HepG2 (cell line): ENCODE measurements around the gene ELOA2.

Experiments
- PHF21A ChIP-seq: sonication (generic); formaldehyde crosslinking; IDR thresholded peaks from 2 replicates; pipeline ENCODE4 v1.5.0; 2020; ENCODE audit warnings: mild to moderate bottlenecking, missing genetic modification reagents
- PRPF4 ChIP-seq: fragments of 200-400 bp; formaldehyde crosslinking; IDR thresholded peaks from 2 replicates; pipeline ENCODE4 v1.6.1; 2016; ENCODE audit warnings: low read length, low read depth; ENCODE audit not compliant: poor library complexity, severe bottlenecking
- RCOR2 ChIP-seq: IDR thresholded peaks from 2 replicates; pipeline ENCODE4 v1.6.1; 2016; ENCODE audit warnings: missing biosample characterization, missing genetic modification reagents
- SMARCC2 ChIP-seq: fragments of 450-650 bp; IDR thresholded peaks from 2 replicates; pipeline ENCODE4 v1.6.1; 2017; ENCODE audit warnings: antibody characterized with exemption, mild to moderate bottlenecking
- YY1 ChIP-seq: IDR thresholded peaks from 2 replicates; pipeline ENCODE4 v1.6.1; 2011; ENCODE audit warnings: low read length, low read depth, moderate library complexity, mild to moderate bottlenecking; ENCODE audit not compliant: insufficient read depth, insufficient replicate concordance
- TF ChIP-seq, protein P1 (sequence below): sonication (generic); formaldehyde crosslinking; IDR thresholded peaks from 2 replicates; pipeline ENCODE4 v1.9.0; 2021; ENCODE audit warnings: missing genetic modification reagents, borderline replicate concordance
- TF ChIP-seq, protein P2 (sequence below): sonication (generic); formaldehyde crosslinking; IDR thresholded peaks from 2 replicates; pipeline ENCODE4 v1.4.0; 2020; ENCODE audit warnings: missing genetic modification reagents
- TF ChIP-seq, protein P3 (sequence below): sonication (generic); formaldehyde crosslinking; IDR thresholded peaks from 2 replicates; pipeline ENCODE4 v1.5.0; 2020; ENCODE audit warnings: mild to moderate bottlenecking, missing genetic modification reagents, moderate library complexity

DNA sequence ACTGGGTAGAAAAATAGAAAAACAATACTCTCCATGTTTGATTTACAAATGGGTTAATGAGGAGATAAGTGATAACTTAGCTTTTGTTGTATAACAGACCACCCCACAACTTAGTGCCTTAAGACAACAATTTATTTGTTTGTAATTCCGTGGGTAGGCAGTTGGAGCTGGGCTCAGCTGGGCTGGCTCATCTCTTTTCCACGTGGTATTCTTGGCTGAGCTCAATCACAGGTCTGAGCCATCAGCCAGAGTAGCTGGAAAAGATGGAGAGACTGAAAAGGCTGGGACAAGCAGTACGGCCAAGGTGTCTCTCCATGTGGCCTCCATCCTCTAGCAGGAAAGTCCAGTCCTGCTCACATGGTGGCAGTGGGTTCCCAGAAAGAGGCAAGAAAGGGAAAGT, 32.2 kb upstream of the ELOA2 start:
- TF ChIP-seq, protein P1, sequence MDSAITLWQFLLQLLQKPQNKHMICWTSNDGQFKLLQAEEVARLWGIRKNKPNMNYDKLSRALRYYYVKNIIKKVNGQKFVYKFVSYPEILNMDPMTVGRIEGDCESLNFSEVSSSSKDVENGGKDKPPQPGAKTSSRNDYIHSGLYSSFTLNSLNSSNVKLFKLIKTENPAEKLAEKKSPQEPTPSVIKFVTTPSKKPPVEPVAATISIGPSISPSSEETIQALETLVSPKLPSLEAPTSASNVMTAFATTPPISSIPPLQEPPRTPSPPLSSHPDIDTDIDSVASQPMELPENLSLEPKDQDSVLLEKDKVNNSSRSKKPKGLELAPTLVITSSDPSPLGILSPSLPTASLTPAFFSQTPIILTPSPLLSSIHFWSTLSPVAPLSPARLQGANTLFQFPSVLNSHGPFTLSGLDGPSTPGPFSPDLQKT (CRISPR knock-in tag): no peak
- TF ChIP-seq PRPF4 (no peak), RCOR2 (no peak), YY1 (no peak), PHF21A (CRISPR knock-in tag) (no peak), SMARCC2 (no peak)
- TF ChIP-seq, protein P2, sequence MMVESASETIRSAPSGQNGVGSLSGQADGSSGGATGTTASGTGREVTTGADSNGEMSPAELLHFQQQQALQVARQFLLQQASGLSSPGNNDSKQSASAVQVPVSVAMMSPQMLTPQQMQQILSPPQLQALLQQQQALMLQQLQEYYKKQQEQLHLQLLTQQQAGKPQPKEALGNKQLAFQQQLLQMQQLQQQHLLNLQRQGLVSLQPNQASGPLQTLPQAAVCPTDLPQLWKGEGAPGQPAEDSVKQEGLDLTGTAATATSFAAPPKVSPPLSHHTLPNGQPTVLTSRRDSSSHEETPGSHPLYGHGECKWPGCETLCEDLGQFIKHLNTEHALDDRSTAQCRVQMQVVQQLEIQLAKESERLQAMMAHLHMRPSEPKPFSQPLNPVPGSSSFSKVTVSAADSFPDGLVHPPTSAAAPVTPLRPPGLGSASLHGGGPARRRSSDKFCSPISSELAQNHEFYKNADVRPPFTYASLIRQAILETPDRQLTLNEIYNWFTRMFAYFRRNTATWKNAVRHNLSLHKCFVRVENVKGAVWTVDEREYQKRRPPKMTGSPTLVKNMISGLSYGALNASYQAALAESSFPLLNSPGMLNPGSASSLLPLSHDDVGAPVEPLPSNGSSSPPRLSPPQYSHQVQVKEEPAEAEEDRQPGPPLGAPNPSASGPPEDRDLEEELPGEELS: no peak
- TF ChIP-seq, protein P3, sequence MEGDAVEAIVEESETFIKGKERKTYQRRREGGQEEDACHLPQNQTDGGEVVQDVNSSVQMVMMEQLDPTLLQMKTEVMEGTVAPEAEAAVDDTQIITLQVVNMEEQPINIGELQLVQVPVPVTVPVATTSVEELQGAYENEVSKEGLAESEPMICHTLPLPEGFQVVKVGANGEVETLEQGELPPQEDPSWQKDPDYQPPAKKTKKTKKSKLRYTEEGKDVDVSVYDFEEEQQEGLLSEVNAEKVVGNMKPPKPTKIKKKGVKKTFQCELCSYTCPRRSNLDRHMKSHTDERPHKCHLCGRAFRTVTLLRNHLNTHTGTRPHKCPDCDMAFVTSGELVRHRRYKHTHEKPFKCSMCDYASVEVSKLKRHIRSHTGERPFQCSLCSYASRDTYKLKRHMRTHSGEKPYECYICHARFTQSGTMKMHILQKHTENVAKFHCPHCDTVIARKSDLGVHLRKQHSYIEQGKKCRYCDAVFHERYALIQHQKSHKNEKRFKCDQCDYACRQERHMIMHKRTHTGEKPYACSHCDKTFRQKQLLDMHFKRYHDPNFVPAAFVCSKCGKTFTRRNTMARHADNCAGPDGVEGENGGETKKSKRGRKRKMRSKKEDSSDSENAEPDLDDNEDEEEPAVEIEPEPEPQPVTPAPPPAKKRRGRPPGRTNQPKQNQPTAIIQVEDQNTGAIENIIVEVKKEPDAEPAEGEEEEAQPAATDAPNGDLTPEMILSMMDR (CRISPR knock-in tag): no peak
